ENCODE measurements around the gene EPG5. TPM values are rescaled to one million over a fixed set of nuclear protein-coding genes. Genes with fewer than 3 reads are reported as not detected.

Gene EPG5
- total RNA-seq, 1 donor from 2014 or later, result 18.2 TPM

DNA sequence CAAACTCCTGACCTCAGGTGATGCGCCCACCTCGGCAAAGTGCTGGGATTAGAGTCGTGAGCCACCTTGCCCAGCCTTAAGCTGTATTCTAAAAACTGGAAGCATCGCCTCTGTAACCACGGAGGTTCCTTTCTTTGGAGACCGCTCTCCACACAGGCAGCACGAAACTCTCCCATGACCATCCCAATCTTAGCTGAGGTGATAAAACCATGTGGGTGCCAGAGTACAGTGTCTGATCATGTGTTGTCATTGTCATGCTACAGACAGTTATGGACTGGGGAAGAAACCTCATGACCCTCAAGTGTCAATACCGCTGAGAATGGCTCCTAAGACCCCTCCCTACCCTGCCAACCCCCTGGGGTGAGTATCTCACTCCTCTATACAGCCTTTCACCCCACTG lies 41.4 kb upstream of the EPG5 start:
- Histone ChIP-seq H3K36me3 (no peaks in the 10 kb centered on the region), H3K4me3 (no peak overlapping the region), H3K27ac (replicated peaks) (no peak overlapping the region), H3K9me3 (replicated peaks) (no peaks in the 10 kb centered on the region), H3K4me1 (no peaks in the 10 kb centered on the region), H3K27me3 (ENCODE audit: low read depth) (no peaks in the 10 kb centered on the region)
- intact Hi-C loops (cut with micrococcal nuclease), result no loop called here
- DNase-seq, result no peak
- TF ChIP-seq, protein P1, sequence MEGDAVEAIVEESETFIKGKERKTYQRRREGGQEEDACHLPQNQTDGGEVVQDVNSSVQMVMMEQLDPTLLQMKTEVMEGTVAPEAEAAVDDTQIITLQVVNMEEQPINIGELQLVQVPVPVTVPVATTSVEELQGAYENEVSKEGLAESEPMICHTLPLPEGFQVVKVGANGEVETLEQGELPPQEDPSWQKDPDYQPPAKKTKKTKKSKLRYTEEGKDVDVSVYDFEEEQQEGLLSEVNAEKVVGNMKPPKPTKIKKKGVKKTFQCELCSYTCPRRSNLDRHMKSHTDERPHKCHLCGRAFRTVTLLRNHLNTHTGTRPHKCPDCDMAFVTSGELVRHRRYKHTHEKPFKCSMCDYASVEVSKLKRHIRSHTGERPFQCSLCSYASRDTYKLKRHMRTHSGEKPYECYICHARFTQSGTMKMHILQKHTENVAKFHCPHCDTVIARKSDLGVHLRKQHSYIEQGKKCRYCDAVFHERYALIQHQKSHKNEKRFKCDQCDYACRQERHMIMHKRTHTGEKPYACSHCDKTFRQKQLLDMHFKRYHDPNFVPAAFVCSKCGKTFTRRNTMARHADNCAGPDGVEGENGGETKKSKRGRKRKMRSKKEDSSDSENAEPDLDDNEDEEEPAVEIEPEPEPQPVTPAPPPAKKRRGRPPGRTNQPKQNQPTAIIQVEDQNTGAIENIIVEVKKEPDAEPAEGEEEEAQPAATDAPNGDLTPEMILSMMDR (IDR thresholded peaks at IDR 0.05; ENCODE audit: borderline replicate concordance), result no peak

DNA sequence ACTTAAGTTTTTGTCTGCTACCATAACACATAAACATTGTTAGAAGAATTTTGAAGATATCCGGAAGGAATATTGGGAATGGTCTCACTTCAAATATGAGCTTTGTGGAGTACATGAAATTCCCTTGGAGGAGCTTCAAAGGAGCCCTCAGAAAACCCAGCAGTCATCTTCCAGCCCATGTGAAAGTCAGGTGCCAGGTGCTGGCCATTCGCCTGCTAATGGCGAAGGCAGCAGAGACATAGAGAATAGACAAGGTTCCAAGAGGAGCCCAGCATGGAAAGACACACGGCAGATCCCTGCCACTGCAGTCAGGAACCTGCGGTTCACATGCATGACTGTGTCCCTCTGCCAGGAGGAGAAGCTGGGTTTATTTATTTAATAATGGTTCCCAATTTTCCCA lies 40.0 kb upstream of the EPG5 start:
- intact Hi-C loops (cut with micrococcal nuclease), result no loop called here
- Histone ChIP-seq H3K4me1 (no peaks in the 10 kb centered on the region), H3K9me3 (replicated peaks) (peaks cover under 1% of the 10 kb centered on the region), H3K27me3 (ENCODE audit: low read depth) (no peaks in the 10 kb centered on the region), H3K4me3 (no peak overlapping the region), H3K36me3 (no peaks in the 10 kb centered on the region), H3K27ac (replicated peaks) (no peak overlapping the region)
- TF ChIP-seq, protein P1 (IDR thresholded peaks at IDR 0.05; ENCODE audit: borderline replicate concordance), result no peak
- DNase-seq, result no peak

GRCh38 chr18:46002934-46003333 lies 35.8 kb upstream of the EPG5 start:
- Histone ChIP-seq H3K4me1 (no peaks in the 10 kb centered on the region), H3K36me3 (no peaks in the 10 kb centered on the region), H3K9me3 (replicated peaks) (peaks cover 11% of the 10 kb centered on the region), H3K27ac (replicated peaks) (no peak overlapping the region), H3K4me3 (no peak overlapping the region), H3K27me3 (ENCODE audit: low read depth) (no peaks in the 10 kb centered on the region)
- TF ChIP-seq, protein P1 (IDR thresholded peaks at IDR 0.05; ENCODE audit: borderline replicate concordance), result no peak
- intact Hi-C loops (cut with micrococcal nuclease), result no loop called here
- no peak for DNase-seq

DNA sequence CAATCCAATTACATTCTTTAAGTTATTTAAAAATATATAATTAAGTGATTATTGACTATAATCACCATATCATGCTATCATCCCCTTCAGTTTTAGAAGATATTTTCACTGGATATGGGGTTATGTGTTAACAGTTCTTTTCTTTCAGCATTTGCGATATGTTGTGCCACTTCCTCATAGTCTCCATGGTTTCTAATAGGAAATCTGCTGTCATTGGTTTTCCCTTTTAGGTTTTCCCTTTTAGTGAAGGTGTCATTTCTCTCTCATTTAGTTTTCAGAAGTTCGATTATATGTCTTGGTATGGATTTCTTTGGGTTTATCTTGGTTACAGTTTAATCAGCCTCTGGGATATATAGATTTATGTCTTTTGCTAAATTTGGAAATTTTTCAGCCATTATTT lies 34.8 kb upstream of the EPG5 start:
- Histone ChIP-seq H3K9me3 (replicated peaks) (peaks cover 11% of the 10 kb centered on the region), H3K36me3 (no peaks in the 10 kb centered on the region), H3K4me1 (no peaks in the 10 kb centered on the region), H3K4me3 (no peak overlapping the region), H3K27me3 (ENCODE audit: low read depth) (no peaks in the 10 kb centered on the region), H3K27ac (replicated peaks) (no peak overlapping the region)
- intact Hi-C loops (cut with micrococcal nuclease), result no loop called here
- no peak for DNase-seq
- TF ChIP-seq, protein P1 (IDR thresholded peaks at IDR 0.05; ENCODE audit: borderline replicate concordance), result no peak

DNA sequence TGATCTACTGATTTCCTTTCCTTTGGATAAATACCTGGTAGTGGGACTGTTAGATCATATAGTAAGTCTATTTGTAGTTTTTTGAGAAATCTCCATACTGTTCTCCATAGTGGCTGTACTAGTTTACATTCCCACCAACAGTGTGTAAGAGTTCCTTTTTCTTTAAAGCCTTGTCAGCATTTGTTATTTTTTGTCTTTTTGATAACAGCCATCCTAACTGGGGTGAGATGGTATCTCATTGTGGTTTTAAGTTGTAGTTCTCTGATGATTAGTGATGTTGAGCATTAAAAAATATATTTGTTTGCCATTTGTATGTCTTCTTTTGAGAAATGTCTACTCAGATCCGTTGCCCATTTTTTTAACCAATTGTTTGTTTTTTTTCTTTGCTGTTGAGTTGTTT lies 33.9 kb upstream of the EPG5 start:
- no peaks in the 10 kb centered on the region for H3K27me3 ChIP-seq (ENCODE audit: low read depth)
- no peak overlapping the region for H3K4me3 ChIP-seq
- intact Hi-C loops (cut with micrococcal nuclease), result no loop called here
- H3K9me3 ChIP-seq (replicated peaks), result peaks cover 11% of the 10 kb centered on the region
- H3K36me3 ChIP-seq, result no peaks in the 10 kb centered on the region
- TF ChIP-seq, protein P1 (IDR thresholded peaks at IDR 0.05; ENCODE audit: borderline replicate concordance), result no peak
- H3K4me1 ChIP-seq, result no peaks in the 10 kb centered on the region
- DNase-seq, result no peak
- H3K27ac ChIP-seq (replicated peaks), result no peak overlapping the region

DNA sequence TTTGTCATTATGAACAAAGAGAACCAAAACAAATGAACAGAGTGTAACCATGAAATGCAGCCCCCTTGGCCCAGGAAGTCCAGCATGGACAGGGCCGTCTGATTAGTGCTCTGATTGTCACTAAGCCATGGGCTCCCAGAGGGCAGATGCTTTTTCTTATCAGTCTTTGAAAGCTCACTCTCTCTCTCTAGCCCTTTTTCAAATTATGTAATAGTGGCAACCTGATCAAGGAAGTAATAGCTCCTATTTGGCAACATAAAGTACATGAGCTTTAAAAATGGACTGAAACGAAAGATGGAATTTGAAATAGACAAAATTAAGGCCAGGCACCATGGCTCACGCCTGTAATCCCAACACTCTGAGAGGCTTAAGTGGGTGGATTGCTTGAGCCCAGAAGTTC lies 32.4 kb upstream of the EPG5 start:
- H3K9me3 ChIP-seq (replicated peaks), result peaks cover 11% of the 10 kb centered on the region
- TF ChIP-seq, protein P1 (IDR thresholded peaks at IDR 0.05; ENCODE audit: borderline replicate concordance), result no peak
- H3K36me3 ChIP-seq, result no peaks in the 10 kb centered on the region
- no peak overlapping the region for H3K4me3 ChIP-seq
- H3K27ac ChIP-seq (replicated peaks), result no peak overlapping the region
- intact Hi-C loops (cut with micrococcal nuclease), result no loop called here
- H3K27me3 ChIP-seq (ENCODE audit: low read depth), result no peaks in the 10 kb centered on the region
- DNase-seq, result no peak
- no peaks in the 10 kb centered on the region for H3K4me1 ChIP-seq

All from left ventricle myocardium inferior (tissue), 1 donor.